ENCODE results near the gene VAV3. TPM values are rescaled to one million over a fixed set of nuclear protein-coding genes. Genes with fewer than 3 reads are reported as not detected.

VAV3 gene
- total RNA-seq, 1 experiment from 2014 or later, result not detected

DNA sequence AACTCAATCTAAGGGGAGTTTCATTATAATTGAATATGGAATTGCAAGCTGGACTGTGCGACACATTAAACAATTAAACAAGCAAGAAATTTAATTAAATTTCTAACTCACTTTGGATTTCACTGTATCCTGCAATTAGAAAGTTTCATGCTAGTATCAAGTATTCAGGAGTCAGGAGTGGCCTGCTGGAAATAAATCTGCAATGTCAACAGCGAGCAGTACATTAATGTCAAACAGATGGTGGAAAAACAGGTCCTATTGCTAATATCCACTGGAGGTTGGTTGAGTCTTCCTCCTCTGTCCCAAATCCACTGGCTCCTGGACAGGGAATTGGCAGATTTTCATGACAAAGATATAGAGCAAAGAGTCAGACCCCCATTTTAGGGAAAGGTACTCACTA lies 237.1 kb downstream of the VAV3 start:
- RAD21 ChIA-PET (ENCODE audit: low non-redundant PET in 1 of 2, low total read pairs in 2 of 2, uncharacterized antibody in 2 of 2, unreplicated experiment in 2 of 2), result no interaction called here
- no peaks in the 10 kb centered on the region for H3K4me1 ChIP-seq (ENCODE audit: control insufficient read depth in 1 of 2, insufficient read depth in 2 of 2, low read length in 2 of 2)
- no peak overlapping the region for H3K27ac ChIP-seq (ENCODE audit: low read depth, low read length)
- no TSS peak for BruUV-seq (replicated peaks)
- H2AFZ ChIP-seq (ENCODE audit: low read depth, low read length, poor library complexity, severe bottlenecking), result no peak overlapping the region
- TF ChIP-seq JUND (IDR thresholded peaks at IDR 0.05) (no peak), SRF (IDR thresholded peaks at IDR 0.05; ENCODE audit: low read depth) (no peak), POLR2AphosphoS5 (IDR thresholded peaks at IDR 0.05; ENCODE audit: low read depth, low read length) (no peak), EZH2 (IDR thresholded peaks at IDR 0.05) (no peak), SP1 (IDR thresholded peaks at IDR 0.05; ENCODE audit: low read depth) (no peak), EGR1 (IDR thresholded peaks at IDR 0.05; ENCODE audit: low read depth) (no peak), FOSL1 (IDR thresholded peaks at IDR 0.05; ENCODE audit: low read depth) (no peak), SIN3A (IDR thresholded peaks at IDR 0.05; ENCODE audit: low read depth) (no peak), YY1 (IDR thresholded peaks at IDR 0.05; ENCODE audit: extremely low read depth, insufficient replicate concordance, low read depth, low read length) (no peak), ELF1 (IDR thresholded peaks at IDR 0.05; ENCODE audit: borderline replicate concordance, low read depth) (no peak), CBX3 (IDR thresholded peaks at IDR 0.05; ENCODE audit: low read depth) (no peak), CTCF (IDR thresholded peaks at IDR 0.05 in 2 of 3, conservative IDR thresholded peaks at IDR 0.05 in 1 of 3; ENCODE audit: borderline replicate concordance in 1 of 3, insufficient read depth in 1 of 3, low read depth in 2 of 3, low read length in 2 of 3) (no peak), TCF7L2 (IDR thresholded peaks at IDR 0.05; ENCODE audit: borderline replicate concordance, extremely low read depth, insufficient read depth, insufficient read length) (no peak), ZFX (IDR thresholded peaks at IDR 0.05) (no peak), EZH2phosphoT487 (IDR thresholded peaks at IDR 0.05; ENCODE audit: borderline replicate concordance) (no peak), ZBTB33 (IDR thresholded peaks at IDR 0.05; ENCODE audit: extremely low read depth, insufficient replicate concordance, low read length) (no peak), REST (IDR thresholded peaks at IDR 0.05; ENCODE audit: low read depth) (no peak), MAX (IDR thresholded peaks at IDR 0.05) (no peak)
- TF ChIP-seq, protein P1, sequence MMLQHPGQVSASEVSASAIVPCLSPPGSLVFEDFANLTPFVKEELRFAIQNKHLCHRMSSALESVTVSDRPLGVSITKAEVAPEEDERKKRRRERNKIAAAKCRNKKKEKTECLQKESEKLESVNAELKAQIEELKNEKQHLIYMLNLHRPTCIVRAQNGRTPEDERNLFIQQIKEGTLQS (IDR thresholded peaks at IDR 0.05), result no peak
- no peaks in the 10 kb centered on the region for H3K9me2 ChIP-seq (ENCODE audit: insufficient read depth)
- H3K79me2 ChIP-seq (ENCODE audit: insufficient read depth, low read length), result no peaks in the 10 kb centered on the region
- no peak overlapping the region for H3K4me3 ChIP-seq (replicated peaks in 1 of 2; ENCODE audit: low read depth in 1 of 2, low read length in 2 of 2)
- DNase-seq (ENCODE audit: low read depth, low spot score) (no peak), ATAC-seq (no peak)
- no peak overlapping the region for H3K4me2 ChIP-seq (ENCODE audit: low read length)
- 0 out of 4 replicates have a peak, but pooled peaks cover 0 to 3% of the 10 kb centered on the region in 2 experiments for H3K9me3 ChIP-seq (ENCODE audit: control insufficient read depth in 1 of 2, insufficient read depth in 1 of 2, low read depth in 1 of 2, low read length in 2 of 2)
- no peaks in the 10 kb centered on the region for H3K36me3 ChIP-seq (ENCODE audit: control insufficient read depth in 1 of 2, insufficient read depth in 2 of 2, low read length in 2 of 2)
- H3K9ac ChIP-seq (ENCODE audit: low read length), result no peak overlapping the region
- no peaks in the 10 kb centered on the region for H4K20me1 ChIP-seq (ENCODE audit: insufficient read depth)
- H3K27me3 ChIP-seq (ENCODE audit: insufficient read depth, low read length), result no peaks in the 10 kb centered on the region
- CTCF ChIA-PET, result no interaction called here
- POLR2A ChIA-PET, result no interaction called here
- intact Hi-C loops (cut with micrococcal nuclease), result no loop called here
